Hindlimb muscle (tissue), 1 donor: ENCODE data around the gene PRKCI. TPM values are rescaled to one million over a fixed set of nuclear protein-coding genes. Genes with fewer than 3 reads are reported as not detected.
"Not testable (repeated sequence)": the region's sequence is repeated elsewhere in the genome, so short reads cannot be mapped to it uniquely, and the experiment has no call there.

ENCODE experiments used
- DNase-seq: peaks from one replicate; pipeline ENCODE4 v3.0.0-alpha.2; 2013
- polyA plus RNA-seq: library from polyadenylated mRNA; unstranded; fragments of 120-200 nt; gene quantifications from one replicate; pipeline ENCODE4 v1.2.1, GENCODE V29; 2013; ENCODE audit not compliant: insufficient read length

Gene PRKCI
- polyA plus RNA-seq, 1 donor = 19.3 TPM

- DNase-seq = no peak
These were observed 2.9 kb downstream of the PRKCI start for GRCh38 chr3:170225166-170225565.

- no peak for DNase-seq
These were observed 4.3 kb downstream of the PRKCI start for GRCh38 chr3:170226426-170226960.

GRCh38 chr3:170228093-170228766, 6.0 kb downstream of the PRKCI start:
- no peak for DNase-seq

- DNase-seq = no peak
These were observed 10.0 kb downstream of the PRKCI start for GRCh38 chr3:170232266-170232665.

DNA sequence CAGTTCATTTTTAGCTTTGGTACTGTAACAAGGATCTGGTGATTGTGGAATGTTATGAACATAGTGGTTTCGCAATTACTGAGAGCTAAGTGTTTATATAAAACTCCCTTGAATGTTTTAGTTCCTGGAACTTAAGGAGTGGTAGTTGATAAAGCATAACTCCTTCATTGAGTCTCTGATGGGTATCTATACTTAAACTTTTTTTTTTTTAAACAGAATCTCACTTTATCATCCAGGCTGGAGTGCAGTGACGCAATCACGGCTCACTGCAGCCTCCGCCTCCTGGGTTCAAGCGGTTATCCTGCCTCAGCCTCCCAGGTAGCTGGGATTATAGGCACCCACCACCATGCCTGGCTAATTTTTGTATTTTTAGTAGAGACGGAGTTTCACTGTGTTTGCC, 11.3 kb downstream of the PRKCI start:
- no peak for DNase-seq

DNA sequence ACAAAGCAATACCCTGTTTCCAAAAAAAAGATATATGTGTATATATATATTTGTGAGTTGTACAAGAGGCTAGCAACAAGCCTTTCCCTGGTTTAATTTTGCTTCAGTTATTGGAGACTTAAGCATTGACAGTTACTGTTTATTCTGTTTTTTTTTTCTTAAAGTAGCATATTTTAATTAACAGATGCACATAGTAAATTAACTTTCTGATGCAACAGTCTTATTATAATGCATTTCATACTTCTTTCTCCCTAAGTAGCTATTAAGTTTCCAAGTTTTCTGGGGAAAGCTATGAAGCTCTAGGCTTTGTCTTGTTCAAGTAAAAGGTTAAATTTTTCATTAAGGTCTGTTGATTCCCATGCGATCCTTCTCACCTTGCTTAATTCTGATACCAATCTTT, 17.9 kb downstream of the PRKCI start:
- no peak for DNase-seq

GRCh38 chr3:170240671-170241070, 18.4 kb downstream of the PRKCI start:
- no peak for DNase-seq

DNA sequence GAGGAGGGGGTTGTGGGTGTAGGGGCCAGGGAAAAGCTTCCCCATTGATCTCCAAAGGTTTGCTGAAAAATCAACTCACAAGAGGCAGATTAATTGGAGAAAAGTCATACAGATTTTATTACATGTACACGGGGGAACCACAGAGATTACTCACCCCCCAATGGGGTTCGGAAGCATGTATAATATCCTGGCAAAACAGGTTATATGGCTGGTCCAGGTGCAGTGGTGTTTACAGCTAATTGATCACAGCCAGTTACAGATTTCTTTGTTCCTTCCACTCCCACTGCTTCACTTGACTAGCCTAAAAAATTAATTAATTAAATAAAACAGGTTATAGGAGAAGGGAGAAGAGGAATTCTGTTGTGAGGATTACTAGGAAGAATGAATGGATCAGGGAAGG, 22.4 kb downstream of the PRKCI start:
- no peak for DNase-seq

DNA sequence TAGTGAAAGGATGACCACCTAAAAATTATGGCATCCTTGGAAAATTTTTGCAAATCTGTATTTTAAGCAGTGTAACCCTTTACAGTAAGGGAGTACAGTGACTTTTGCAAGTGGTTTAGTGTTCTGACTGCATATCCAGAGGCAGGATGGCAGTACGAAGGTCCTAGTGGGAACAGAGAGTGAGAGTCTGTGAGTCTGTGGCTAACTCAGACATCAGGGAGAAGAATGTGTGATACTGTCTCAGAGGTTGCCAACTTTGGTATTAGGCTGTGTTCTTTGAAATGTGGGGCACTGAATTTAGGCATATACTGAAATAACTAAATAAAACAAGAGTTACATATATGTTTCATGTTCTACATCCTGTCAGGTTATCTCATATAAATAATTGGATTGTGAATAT, 25.7 kb downstream of the PRKCI start:
- DNase-seq = no peak

GRCh38 chr3:170256597-170256996, 34.4 kb downstream of the PRKCI start:
- DNase-seq = no peak

GRCh38 chr3:170257145-170257544, 34.9 kb downstream of the PRKCI start:
- no peak for DNase-seq

GRCh38 chr3:170258105-170258487, 35.9 kb downstream of the PRKCI start:
- DNase-seq = no peak

GRCh38 chr3:170259907-170260306, 37.7 kb downstream of the PRKCI start:
- DNase-seq = no peak

GRCh38 chr3:170267793-170268192, 45.6 kb downstream of the PRKCI start:
- no peak for DNase-seq

GRCh38 chr3:170269673-170270254, 47.5 kb downstream of the PRKCI start:
- not testable (repeated sequence) for DNase-seq

DNA sequence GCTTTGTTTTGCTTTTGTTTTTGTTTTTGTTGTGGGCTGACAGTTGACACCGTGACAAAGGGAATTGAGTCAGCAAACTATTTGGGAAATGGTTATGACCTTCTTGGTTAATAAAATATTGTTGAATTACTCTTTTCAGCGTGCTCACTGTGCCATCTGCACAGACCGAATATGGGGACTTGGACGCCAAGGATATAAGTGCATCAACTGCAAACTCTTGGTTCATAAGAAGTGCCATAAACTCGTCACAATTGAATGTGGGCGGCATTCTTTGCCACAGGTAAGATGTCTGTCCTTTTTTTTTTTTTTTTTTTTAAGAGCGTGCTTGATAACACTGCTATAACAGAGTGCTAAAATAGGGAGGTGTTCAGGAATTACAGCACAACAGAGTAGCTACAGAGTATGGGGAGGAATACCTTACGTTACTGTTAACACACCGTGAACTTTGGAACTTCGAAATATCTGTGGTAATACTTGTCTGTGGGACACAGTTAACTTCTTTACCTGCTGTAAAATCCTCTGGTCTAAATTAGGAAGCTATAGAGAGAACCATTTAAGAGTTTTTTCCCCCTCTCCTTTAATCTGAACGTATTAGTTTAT, 48.2 kb downstream of the PRKCI start:
- DNase-seq = no peak

- no peak for DNase-seq
These were observed 52.4 kb downstream of the PRKCI start for GRCh38 chr3:170274641-170275040.

GRCh38 chr3:170275832-170276231, 53.6 kb downstream of the PRKCI start:
- no peak for DNase-seq

GRCh38 chr3:170277311-170277710, 55.1 kb downstream of the PRKCI start:
- DNase-seq = not testable (repeated sequence)

- no peak for DNase-seq
These were observed 55.8 kb downstream of the PRKCI start for GRCh38 chr3:170277833-170278580.

DNA sequence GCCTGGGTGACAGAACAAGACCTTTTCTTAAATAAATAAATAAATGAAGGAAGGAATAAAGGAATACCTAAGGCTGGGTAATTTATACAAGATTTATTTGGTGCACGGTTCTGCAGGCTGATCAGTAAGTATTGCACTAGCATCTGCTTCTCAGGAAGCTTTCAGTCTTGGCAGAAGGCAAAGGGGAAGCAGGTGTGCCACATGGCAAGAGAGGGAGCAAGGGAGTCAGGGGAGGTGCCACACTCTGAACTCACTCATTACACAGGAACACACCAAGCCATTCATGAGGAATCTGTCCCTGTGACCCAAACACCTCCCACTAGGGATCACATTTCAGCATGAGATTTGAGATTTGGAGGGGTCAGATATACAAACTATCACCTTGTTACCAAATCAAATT, 56.4 kb downstream of the PRKCI start:
- DNase-seq = no peak

DNA sequence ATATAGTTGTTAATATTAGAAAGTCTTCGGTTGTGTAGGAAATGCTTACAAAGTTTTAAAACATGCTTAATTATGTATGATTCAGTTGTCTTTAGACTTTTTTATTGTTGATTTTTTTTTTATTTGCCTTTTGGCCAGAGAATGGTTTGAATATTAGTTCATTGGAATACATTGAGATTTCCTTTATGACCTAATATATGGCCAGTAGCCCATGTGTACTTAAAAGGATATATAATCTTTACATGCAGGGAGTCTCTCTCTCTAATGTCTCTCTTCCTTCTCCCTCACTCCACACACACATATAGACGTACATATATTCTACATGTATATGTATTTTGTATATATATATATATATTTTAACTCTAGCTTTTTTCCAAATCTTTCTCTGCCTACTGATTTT, 68.0 kb downstream of the PRKCI start:
- DNase-seq = no peak

- no peak for DNase-seq
These were observed 73.4 kb downstream of the PRKCI start for GRCh38 chr3:170295586-170295985.
